Femur (tissue), 1 donor: ENCODE results near the gene LRRC18.

Source experiments
- DNase-seq: peaks from one replicate; pipeline ENCODE4 v3.0.0-alpha.2; 2017

The LRRC18 gene

GRCh38 chr10:48905311-48905710 is 34.3 kb downstream of the LRRC18 start:
- peak; percentile 1 for DNase-seq

GRCh38 chr10:48904861-48905260 is 34.8 kb downstream of the LRRC18 start:
- no peak for DNase-seq

- peak; percentile 3 for DNase-seq
Measured at GRCh38 chr10:48903151-48903550, 36.5 kb downstream of the LRRC18 start.

GRCh38 chr10:48902096-48902495 is 37.5 kb downstream of the LRRC18 start:
- peak; percentile 6 for DNase-seq

- DNase-seq: peak; percentile 10
Measured at GRCh38 chr10:48901319-48901718, 38.3 kb downstream of the LRRC18 start.

GRCh38 chr10:48900371-48900801 is 39.3 kb downstream of the LRRC18 start:
- peak; percentile 55 for DNase-seq

- DNase-seq: no peak
Measured at GRCh38 chr10:48899781-48900180, 39.9 kb downstream of the LRRC18 start.

GRCh38 chr10:48898426-48898825 is 41.2 kb downstream of the LRRC18 start:
- no peak for DNase-seq

- no peak for DNase-seq
Measured at GRCh38 chr10:48897441-48897790, 42.2 kb downstream of the LRRC18 start.

GRCh38 chr10:48896756-48897440 is 42.7 kb downstream of the LRRC18 start:
- DNase-seq: no peak

- DNase-seq: no peak
Measured at GRCh38 chr10:48895803-48896195, 43.8 kb downstream of the LRRC18 start.

GRCh38 chr10:48894911-48895802 is 44.5 kb downstream of the LRRC18 start:
- DNase-seq: peak; percentile 44

GRCh38 chr10:48890888-48891850 is 48.5 kb downstream of the LRRC18 start:
- no peak for DNase-seq

- DNase-seq: no peak
Measured at GRCh38 chr10:48887982-48888381, 51.7 kb downstream of the LRRC18 start.

GRCh38 chr10:48885376-48885775 is 54.3 kb downstream of the LRRC18 start:
- peak; percentile 45 for DNase-seq

GRCh38 chr10:48884179-48885045 is 55.2 kb downstream of the LRRC18 start:
- no peak for DNase-seq

- no peak for DNase-seq
Measured at GRCh38 chr10:48883701-48884100, 55.9 kb downstream of the LRRC18 start.

GRCh38 chr10:48882881-48883280 is 56.8 kb downstream of the LRRC18 start:
- DNase-seq: no peak

- no peak for DNase-seq
Measured at GRCh38 chr10:48881937-48882336, 57.7 kb downstream of the LRRC18 start.

GRCh38 chr10:48880016-48880705 is 59.5 kb downstream of the LRRC18 start:
- DNase-seq: no peak

GRCh38 chr10:48879451-48879850 is 60.2 kb downstream of the LRRC18 start:
- DNase-seq: no peak
